HFF-Myc (cell line): ENCODE measurements around the gene NFILZ.
A peak's percentile ranks its signal among the peaks of the same experiment; 100 is the strongest.

Experiments
- DNase-seq: peaks from one replicate; pipeline ENCODE4 v3.0.0-alpha.2; 2011; ENCODE audit warnings: low read depth; ENCODE audit errors: extremely low read depth
- H3K4me3 ChIP-seq: replicated peaks from 2 replicates; pipeline ENCODE4 v1.5.1; 2011; ENCODE audit warnings: low read depth, mild to moderate bottlenecking, control low read depth, low read length
- TF ChIP-seq, protein P1 (sequence below): IDR thresholded peaks from 2 replicates; pipeline ENCODE4 v1.5.1; 2012; ENCODE audit warnings: mild to moderate bottlenecking, low read depth, low read length, control low read depth; ENCODE audit errors: missing control alignments

Gene NFILZ

DNA sequence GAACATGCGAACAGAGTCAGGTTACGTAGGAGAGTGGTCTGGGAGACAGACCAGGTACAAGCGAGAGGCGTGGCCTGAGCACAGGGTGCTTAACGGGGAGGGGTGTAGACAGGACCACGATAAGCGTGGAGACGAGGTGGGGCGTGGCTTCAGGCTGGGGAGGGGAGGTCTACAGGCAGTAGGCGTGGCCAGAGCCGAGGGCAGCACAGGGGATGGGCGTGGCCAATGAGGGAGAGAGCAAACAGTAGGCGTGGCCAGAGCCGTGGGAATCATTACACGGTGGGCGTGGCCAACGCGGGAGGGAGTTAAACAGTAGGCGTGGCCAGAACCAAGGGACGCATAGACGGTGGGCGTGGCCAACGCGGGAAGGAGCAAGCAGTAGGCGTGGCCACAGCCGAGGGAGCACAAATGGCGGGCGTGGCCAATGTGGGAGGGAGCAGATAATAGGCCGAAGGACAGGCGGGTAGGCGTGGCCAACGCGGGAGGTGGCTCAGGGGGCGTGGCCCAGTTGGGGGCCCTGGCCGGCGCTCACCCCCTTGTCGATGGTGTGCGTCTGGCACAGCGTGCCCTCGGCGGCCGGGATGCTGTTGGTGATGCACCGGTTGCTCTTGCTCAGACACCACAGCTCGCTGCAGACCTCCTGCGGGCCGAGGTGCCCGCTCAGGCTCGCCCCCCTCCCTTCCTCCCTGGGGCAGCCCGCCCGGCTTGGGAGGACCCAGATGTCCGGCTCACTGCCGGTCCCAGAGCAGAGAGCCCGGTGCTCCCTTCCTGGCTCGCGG is 38.0 kb upstream of the NFILZ start:
- H3K4me3 ChIP-seq, result peak overlapping the region; percentile 15; the same call in 1 of the 2 replicates
- TF ChIP-seq, protein P1, sequence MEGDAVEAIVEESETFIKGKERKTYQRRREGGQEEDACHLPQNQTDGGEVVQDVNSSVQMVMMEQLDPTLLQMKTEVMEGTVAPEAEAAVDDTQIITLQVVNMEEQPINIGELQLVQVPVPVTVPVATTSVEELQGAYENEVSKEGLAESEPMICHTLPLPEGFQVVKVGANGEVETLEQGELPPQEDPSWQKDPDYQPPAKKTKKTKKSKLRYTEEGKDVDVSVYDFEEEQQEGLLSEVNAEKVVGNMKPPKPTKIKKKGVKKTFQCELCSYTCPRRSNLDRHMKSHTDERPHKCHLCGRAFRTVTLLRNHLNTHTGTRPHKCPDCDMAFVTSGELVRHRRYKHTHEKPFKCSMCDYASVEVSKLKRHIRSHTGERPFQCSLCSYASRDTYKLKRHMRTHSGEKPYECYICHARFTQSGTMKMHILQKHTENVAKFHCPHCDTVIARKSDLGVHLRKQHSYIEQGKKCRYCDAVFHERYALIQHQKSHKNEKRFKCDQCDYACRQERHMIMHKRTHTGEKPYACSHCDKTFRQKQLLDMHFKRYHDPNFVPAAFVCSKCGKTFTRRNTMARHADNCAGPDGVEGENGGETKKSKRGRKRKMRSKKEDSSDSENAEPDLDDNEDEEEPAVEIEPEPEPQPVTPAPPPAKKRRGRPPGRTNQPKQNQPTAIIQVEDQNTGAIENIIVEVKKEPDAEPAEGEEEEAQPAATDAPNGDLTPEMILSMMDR, result no peak
- no peak for DNase-seq

DNA sequence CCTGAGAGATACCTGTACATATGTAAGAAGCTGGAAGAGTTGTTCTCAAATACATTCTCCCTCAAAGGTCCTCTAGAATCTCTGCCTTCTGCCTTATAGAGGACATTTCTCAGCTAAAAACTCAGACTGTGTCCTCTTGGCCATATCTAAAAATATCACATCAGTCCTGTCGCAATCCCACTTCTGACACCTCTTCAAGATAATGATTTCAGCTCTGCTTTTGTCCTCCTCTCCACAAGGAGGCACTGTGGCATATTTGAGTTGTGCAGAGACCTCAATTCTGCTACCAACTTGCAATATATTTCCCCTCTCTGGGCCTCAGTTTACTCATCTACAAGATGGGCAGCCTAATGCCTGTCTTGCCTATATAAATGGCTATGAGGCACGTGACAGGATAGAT is 36.5 kb upstream of the NFILZ start:
- DNase-seq, result no peak
- TF ChIP-seq, protein P1, result no peak
- H3K4me3 ChIP-seq, result no peak overlapping the region

DNA sequence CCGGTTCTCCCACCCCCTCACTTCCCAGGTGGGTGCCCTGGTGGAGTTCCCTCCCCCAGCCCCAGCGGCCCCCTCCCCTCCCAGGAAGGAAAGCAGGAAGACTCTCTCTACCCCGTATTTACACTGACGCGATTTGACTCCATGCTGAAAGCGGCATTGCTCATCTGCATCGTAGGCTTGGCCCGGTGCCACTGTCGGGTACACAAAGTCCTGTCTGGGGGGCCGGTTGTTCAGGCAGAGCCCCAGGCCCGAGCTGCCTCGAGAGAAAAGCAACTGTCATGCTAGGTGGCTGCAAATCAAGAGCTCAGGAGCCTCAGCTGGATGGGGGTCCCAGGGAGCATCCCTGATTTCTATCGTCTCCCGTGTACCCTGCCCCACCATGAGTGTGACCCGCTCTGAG is 34.8 kb upstream of the NFILZ start:
- no peak overlapping the region for H3K4me3 ChIP-seq
- DNase-seq, result no peak
- TF ChIP-seq, protein P1, result no peak

DNA sequence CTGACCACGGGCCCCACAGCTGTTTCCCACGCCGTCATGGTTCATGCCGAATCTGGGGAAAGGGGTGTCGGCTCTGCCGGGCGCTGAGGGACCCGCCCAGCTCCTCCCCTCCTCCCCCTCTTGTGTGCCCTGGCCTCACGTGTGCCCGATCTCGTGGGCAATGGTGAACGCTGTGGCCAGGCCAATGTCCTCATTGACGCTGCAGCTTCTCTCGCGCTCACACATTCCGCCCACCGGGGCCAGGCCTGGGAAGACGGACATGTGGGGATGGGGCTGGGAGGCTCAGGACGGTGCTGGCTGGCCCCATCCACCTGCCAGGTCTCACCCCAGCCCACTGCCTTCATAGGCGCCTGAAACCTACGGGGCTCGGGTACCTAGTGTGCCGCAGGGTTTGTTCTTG is 34.3 kb upstream of the NFILZ start:
- H3K4me3 ChIP-seq, result no peak overlapping the region
- DNase-seq, result no peak
- TF ChIP-seq, protein P1, result no peak

DNA sequence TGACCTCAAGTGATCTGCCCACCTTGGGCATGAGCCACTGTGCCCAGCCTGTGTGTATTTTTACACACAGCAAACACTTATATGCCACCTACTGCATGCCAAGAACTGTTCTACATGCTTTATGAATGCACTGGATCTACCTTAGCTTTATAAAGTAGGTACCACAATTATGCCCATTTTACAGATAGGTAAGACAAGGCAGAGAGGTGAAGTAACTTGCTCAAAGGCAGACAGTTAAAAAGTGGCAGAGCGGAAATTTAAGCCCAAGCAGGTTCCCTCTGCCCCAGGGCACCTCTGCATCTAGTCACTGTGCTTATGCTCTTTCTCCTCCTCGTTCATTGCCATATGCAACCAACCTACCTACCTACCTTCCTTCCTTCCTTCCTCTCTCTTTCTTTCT is 30.4 kb upstream of the NFILZ start:
- DNase-seq, result no peak
- no peak overlapping the region for H3K4me3 ChIP-seq
- TF ChIP-seq, protein P1, result no peak

DNA sequence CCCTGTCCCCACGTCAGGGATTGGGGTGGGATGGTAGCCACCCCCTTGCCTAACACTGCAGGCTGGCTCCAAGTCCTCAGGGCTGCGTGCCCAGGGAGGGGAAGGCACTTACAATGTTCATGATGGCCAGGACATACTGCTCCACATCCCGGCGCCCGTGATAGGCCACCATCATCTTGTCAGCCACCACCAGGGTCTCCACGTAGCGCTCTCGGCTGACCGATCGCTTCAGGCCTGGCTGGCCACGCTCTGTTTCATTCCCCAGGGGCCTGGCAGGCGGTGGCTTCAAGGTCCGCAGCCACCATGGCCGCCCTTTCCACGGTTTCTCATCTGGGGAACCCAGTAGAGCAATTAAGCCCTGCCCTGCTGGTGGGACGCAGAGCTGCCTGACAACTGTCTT is 29.6 kb upstream of the NFILZ start:
- TF ChIP-seq, protein P1, result no peak
- no peak overlapping the region for H3K4me3 ChIP-seq
- DNase-seq, result no peak

DNA sequence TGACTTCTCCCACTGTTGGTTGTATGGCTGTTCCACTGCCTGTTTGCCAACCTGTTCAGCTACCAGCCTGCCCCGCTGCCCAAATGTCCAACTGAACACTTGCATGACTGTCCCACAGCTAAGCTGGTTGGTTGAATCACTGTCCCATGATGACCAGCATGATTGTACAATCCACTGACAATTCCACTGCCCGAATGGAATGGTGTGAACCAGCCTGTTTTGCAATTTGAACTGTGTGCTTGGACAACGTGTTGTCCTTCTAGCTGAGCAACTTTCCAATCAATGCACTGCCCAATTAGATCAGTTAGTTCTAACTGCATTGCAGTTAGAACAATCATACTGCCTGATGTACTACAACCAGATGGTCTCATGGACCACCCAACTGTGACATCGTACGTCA is 28.6 kb upstream of the NFILZ start:
- no peak for DNase-seq
- no peak overlapping the region for H3K4me3 ChIP-seq
- TF ChIP-seq, protein P1, result no peak
